Fibroblast of skin of right quadriceps (primary cell): ENCODE measurements around the gene SMARCA4.
"Not testable (repeated sequence)": the region's sequence is repeated elsewhere in the genome, so short reads cannot be mapped to it uniquely, and the experiment has no call there.

Source experiments
- DNase-seq: peaks from one replicate; pipeline ENCODE4 v3.0.0-alpha.2; 2013

The SMARCA4 gene

DNA sequence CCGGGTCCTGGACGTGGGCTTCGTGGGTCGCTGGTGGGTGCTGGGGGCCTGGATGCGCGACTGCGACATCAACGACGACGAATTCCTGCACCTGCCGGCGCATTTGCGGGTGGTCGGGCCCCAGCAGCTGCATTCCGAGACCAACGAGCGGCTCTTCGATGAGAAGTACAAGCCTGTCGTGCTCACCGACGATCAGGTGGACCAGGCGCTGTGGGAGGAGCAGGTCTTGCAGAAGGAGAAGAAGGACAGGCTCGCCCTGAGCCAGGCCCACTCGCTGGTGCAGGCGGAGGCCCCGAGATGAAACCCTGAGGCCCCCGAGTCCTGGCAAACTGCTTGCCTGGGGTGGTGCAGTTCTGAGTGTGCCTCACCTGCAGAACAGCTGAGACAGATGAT, 31.4 kb upstream of the SMARCA4 start:
- DNase-seq = no peak

- no peak for DNase-seq
Measured at GRCh38 chr19:10935371-10936059, 25.3 kb upstream of the SMARCA4 start.

DNA sequence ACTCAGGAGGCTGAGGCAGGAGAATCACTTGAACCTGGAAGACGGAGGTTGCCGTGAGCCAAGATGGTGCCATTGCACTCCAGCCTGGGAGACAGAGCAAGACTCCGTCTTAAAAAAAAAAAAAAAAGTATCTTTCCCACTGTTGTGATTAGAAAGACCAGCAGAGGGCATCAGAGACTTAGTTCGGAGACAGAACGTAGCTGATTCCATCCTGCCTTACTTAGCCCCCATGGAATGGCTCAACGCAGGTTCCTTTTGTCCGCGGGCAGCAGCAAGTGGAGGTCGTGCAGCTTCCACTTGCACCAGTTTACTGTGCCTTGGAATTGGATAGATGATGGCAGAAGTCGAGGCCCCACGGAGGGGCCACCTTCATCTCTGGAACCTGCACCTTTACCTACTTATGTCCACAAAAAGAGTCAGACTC, 24.2 kb upstream of the SMARCA4 start:
- DNase-seq = peak; percentile 76

GRCh38 chr19:10941649-10942048, 19.2 kb upstream of the SMARCA4 start:
- DNase-seq = not testable (repeated sequence)

- not testable (repeated sequence) for DNase-seq
Measured at GRCh38 chr19:10943412-10943811, 17.4 kb upstream of the SMARCA4 start.

GRCh38 chr19:10945264-10945663, 15.6 kb upstream of the SMARCA4 start:
- no peak for DNase-seq

GRCh38 chr19:10946958-10947657, 13.7 kb upstream of the SMARCA4 start:
- DNase-seq = peak; percentile 77

DNA sequence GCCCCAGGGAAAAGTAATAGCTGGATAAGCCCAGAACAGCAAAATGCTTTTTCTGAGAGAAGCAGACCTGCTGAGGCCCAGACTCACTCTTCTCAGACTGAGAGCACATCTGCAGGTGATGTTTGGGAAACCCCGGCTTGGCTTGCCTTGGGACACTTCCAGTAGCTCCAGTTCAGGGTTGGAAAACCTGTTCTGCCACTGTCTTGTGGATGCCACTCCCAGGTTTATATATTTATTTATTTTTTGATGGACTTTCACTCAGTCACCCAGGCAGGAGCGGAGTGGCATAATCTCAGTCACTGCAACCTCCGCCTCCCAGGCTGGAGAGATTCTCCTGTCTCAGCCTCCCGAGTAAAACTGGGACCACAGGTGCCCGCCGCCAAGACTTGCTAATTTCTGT, 8.0 kb upstream of the SMARCA4 start:
- DNase-seq = no peak

DNA sequence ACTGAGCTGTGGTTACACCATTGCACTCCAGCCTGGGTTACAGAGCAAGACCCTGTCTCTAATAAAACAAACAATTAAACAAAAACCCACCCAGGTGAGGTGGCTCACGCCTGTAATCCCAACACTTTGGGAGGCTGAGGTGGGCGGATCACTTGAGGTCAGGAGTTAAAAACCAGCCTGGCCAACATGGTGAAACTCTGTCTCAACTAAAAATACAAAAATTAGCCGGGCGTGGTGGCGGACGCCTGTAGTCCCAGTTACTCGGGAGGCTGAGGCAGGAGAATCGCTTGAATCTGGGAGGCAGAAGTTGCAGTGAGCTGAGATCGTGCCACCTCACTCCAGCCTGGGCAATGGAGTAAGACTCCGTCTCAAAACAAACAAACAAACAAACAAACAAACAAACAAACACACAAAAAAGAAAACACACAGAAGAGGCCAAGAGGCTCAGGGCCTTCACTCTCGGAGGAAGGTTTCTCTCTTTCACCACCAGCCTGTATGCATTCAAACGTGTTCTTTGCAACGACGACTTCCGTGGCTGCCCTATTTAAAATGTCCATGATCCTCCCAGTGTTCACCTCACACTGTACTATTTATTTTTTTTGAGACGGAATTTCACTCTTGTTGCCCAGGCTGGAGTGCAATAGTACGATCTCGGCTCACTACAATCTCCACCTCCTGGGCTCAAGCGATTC, 1.4 kb upstream of the SMARCA4 start:
- not testable (repeated sequence) for DNase-seq

DNA sequence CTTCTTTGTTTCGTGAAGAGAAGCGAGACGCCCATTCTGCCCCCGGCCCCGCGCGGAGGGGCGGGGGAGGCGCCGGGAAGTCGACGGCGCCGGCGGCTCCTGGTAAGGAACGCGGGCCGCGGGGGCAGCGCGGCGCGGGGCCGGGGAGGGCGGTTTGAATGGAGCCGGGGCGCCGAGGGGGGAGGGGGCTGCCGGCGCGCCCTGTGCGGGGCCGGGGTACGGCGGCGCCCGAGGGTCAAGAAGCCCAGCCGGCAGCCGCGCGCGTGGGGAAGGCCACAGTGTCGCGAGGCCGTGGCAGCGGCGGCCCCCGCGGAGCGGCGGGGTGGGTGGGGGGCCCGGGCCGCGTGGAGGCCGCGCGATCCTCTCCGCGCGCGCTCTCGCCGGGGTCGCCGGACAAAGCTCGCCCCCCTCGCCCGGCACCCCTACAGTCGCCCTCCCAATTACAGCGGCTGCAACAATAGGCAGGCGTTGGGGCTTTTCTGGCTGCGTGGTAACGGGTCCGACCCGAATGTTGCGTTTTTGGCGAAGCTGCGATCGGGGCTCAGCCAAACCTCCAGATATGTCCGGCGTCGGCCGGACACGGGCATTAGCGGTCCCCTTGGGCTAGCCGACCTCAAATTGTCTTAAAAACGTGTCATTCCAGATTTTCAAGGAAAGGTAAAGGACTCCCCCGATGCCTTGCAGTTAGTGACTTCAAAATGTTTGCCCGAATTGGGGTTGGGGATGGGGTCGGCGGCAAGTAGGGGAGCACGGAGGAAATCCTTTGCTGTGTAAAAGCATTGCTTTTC, 437 bp downstream of the SMARCA4 start:
- no peak for DNase-seq

DNA sequence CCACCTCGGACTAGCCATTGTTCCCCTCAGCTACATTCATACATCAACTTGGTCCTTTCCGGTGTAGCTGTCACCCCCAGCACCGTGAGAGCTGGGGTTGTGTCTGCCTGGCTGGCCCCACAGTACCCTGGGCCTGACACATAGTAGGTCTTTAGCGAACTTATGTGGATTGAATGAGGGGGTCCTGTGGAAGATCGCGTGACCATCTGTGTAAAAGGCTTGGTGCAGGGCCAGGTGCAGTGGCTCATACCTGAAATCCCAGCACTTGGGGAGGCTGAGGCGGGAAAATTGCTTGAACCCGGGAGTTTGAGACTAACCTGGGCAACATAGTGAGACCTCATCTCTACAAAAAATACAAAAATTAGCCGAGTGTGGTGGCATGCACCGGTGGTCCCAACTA, 2.0 kb downstream of the SMARCA4 start:
- DNase-seq = no peak

DNA sequence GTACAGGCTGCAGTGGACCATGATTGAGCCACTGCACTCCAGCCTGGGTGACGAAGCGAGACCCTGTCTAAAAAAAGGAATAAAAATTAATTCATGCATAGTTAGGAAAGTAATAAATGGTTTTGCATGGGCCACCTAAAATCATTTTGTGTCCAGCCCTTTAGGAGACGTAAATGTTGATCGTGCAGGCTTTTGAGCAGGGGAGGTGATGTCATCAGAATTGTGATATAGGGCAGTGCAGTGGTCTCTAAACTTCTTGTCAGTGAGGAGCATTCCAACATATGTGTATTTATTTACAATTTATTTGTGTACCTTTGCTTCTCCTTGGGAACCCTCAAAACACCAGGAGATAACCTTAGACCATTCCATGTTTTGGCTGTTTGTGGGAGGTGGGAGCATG, 3.0 kb downstream of the SMARCA4 start:
- no peak for DNase-seq

DNA sequence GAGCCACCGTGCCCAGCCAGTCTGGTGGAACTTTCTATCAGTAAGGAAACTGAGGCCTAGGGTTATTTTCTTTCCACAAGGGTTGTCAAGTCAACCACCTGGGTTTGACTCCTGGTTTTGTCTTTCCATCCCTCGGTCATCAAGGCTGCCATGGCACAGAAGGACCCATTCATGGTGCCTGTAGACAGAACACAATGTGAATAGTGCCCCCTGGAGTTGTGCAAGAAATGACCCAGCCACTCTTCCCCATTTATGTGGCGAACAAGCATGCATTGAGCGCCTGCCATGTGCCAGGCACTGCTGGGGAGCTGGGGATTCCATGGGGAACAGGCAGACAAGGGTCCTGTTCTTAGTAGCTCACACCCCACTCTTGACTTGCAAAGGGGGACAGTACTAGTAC, 4.1 kb downstream of the SMARCA4 start:
- DNase-seq = no peak

GRCh38 chr19:10965398-10965797, 4.6 kb downstream of the SMARCA4 start:
- no peak for DNase-seq

- DNase-seq = no peak
Measured at GRCh38 chr19:10966809-10967208, 6.0 kb downstream of the SMARCA4 start.

DNA sequence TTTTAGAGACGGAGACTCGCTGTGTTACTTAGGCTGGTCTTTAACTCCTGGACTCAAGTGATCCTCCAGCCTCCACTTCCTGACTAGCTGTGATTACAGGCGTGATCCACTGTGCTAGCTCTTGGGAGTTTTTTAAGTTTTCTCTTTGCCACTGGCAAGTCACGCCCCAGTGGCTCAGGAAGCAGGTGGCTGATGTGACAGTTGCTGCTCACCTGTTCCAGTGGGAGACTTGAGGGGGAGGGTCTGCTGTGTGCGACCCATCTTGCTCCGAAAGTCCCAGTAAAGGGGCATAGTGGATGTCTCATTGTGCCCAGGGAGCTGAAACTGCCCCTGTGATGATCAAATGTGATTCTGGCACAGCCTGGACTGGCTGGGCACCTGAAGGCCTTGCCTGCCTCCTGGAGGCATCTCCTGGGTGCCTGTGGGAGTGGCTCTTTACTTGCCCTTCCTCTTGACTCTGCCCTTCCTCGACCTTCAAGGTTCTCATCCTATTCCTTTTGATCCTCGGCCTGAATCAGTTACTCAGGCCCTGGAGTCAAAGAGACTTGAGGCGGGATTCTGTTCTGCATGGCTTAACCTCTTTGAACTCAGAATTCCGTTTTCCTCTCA, 7.8 kb downstream of the SMARCA4 start:
- no peak for DNase-seq

- DNase-seq = no peak
Measured at GRCh38 chr19:10971107-10971726, 10.4 kb downstream of the SMARCA4 start.

- DNase-seq = no peak
Measured at GRCh38 chr19:10975374-10976130, 14.7 kb downstream of the SMARCA4 start.

DNA sequence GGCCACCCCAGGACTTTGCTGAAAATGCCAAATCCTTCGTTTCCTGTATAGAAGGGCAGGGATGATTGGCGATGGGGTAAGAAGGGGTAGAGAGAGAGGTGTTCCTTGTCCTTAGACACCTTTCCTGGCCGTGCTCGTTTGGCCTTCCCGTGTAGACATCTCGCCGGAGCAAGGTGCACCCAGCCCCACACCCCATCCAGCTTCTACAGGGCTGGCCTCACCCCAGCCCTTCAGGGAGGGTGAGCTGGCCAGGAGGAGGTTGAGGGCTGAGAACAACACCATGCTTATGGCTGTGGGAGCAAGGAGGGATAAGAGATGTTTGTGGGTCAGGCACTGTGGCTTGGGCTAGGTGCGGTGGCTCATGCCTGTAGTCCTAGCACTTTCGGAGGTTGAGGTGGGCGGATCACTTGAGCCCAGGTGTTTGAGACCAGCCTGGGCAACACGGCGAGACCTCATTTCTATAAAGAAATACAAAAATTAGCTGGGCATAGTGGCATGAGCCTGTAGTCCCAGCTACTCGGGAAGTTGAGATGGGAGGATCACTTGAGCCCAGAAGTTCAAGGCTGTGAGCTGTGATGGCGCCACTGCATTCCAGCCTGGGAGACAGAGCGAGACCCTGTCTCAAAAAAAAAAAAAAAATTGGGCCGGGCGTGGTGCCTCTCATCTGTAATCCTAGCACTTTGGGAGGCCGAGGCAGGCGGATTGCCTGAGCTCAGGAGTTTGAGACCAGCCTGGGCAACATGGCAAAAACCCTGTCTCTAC, 15.5 kb downstream of the SMARCA4 start:
- no peak for DNase-seq

- no peak for DNase-seq
Measured at GRCh38 chr19:10977742-10978092, 16.9 kb downstream of the SMARCA4 start.

DNA sequence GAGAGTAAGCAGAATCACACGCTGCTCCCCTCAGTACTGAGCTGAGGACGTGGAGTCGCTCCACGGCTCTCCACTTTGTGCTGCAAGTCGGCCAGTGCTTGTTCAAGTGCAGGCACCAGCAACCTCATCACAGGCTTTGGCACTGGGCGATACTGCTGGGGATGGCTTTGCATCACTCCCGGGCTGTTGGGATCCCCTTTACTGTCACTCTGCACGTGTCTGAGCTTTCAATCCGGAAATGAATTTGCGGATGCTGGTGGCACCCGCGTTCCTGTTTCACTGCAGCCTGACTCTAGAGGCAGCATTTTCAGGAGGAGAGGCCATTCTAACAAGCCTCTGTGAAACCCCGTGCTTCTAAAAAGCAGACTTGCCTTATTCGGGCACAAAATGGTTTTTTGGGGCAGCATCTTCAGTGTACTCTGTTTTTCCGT, 19.1 kb downstream of the SMARCA4 start:
- DNase-seq = no peak
